ENCODE measurements around the gene SEMA4C. TPM values are rescaled to one million over a fixed set of nuclear protein-coding genes. Genes with fewer than 3 reads are reported as not detected.
"Not testable (repeated sequence)": the region's sequence is repeated elsewhere in the genome, so short reads cannot be mapped to it uniquely, and the experiment has no call there.

SEMA4C gene
- polyA plus RNA-seq, 1 donor (not counting 4 experiments of a cell fraction or from before 2014, with no cell fraction given): 7.5 TPM

DNA sequence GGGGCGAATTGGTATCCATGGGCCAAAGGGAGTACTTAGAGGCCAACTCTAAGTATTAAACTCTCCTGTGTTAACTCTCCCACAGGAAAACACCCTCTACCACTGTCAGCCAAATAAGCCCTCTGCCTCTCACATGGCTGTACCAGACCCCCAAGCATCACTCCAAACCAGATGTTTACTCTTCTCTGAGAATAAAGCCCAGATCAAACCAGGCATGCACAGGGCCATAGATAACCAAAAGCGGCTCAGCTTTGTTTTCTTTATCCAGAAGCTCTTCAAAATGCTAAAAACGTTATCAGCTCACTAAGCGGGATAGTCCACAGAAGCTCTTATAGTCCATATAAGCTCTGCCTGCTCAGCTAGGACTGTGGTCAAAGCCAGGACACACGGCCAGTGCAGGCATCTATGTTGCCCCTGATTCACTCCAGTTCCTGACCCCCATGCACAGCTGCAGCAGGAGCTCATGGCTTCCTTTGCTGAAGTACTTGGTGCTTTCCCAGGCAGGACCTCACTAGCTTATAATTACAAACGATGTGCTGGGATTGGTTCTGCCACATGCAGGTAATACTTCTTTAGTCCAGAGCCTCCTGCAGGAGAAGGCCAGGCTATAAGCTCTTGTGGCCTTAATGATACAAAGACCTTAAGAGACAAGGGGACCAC lies 21.0 kb upstream of the SEMA4C start:
- peaks cover 43% of the 10 kb centered on the region for H3K4me1 ChIP-seq (ENCODE audit: control insufficient read depth, extremely low read depth, insufficient read depth, low read length)
- no peak overlapping the region for H3K27ac ChIP-seq (ENCODE audit: control insufficient read depth, insufficient read depth, low read length)
- H2AFZ ChIP-seq (ENCODE audit: control insufficient read depth, low read length): no peak overlapping the region
- no peaks in the 10 kb centered on the region for H3K9me1 ChIP-seq (ENCODE audit: control insufficient read depth, extremely low read depth, insufficient read depth, low read length)
- dilution Hi-C loops (cut with MboI; ENCODE audit: extremely low pct_ligation_motif_present, low sequenced_read_pairs): no loop called here
- H3K4me3 ChIP-seq (ENCODE audit: control insufficient read depth in 2 of 3, extremely low read depth in 1 of 3, insufficient read depth in 2 of 3, low read depth in 1 of 3, low read length in 3 of 3): no peak overlapping the region
- H3K27me3 ChIP-seq (ENCODE audit: control insufficient read depth, extremely low read depth, insufficient read depth, low read length): no peaks in the 10 kb centered on the region
- no peaks in the 10 kb centered on the region for H3K9me3 ChIP-seq (ENCODE audit: control insufficient read depth, low read depth, low read length)
- no peak overlapping the region for H3K9ac ChIP-seq (ENCODE audit: control insufficient read depth, extremely low read depth, insufficient read depth, low read length)
- H3K36me3 ChIP-seq (ENCODE audit: control insufficient read depth in 2 of 2, extremely low read depth in 1 of 2, insufficient read depth in 2 of 2, low read length in 2 of 2): no peaks in the 10 kb centered on the region
- TF ChIP-seq EZH2 (IDR thresholded peaks at IDR 0.05; ENCODE audit: low read length): no peak
- TF ChIP-seq, protein P1, sequence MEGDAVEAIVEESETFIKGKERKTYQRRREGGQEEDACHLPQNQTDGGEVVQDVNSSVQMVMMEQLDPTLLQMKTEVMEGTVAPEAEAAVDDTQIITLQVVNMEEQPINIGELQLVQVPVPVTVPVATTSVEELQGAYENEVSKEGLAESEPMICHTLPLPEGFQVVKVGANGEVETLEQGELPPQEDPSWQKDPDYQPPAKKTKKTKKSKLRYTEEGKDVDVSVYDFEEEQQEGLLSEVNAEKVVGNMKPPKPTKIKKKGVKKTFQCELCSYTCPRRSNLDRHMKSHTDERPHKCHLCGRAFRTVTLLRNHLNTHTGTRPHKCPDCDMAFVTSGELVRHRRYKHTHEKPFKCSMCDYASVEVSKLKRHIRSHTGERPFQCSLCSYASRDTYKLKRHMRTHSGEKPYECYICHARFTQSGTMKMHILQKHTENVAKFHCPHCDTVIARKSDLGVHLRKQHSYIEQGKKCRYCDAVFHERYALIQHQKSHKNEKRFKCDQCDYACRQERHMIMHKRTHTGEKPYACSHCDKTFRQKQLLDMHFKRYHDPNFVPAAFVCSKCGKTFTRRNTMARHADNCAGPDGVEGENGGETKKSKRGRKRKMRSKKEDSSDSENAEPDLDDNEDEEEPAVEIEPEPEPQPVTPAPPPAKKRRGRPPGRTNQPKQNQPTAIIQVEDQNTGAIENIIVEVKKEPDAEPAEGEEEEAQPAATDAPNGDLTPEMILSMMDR (optimal IDR thresholded peaks at IDR 0.05 in 1 of 3, IDR thresholded peaks at IDR 0.05 in 1 of 3, conservative IDR thresholded peaks at IDR 0.05 in 1 of 3; ENCODE audit: extremely low read depth in 1 of 3, insufficient read depth in 2 of 3, low read length in 3 of 3): no peak
- DNase-seq (ENCODE audit: low read depth, low spot score) (no peak), FAIRE-seq (no peak)
- H3K4me2 ChIP-seq (ENCODE audit: control insufficient read depth, extremely low read depth, insufficient read depth, low read depth, low read length): no peak overlapping the region
- no peaks in the 10 kb centered on the region for H3K79me2 ChIP-seq (ENCODE audit: control insufficient read depth, insufficient read depth, low read length)
- H4K20me1 ChIP-seq (ENCODE audit: control insufficient read depth, extremely low read depth, insufficient read depth, low read length): no peaks in the 10 kb centered on the region

DNA sequence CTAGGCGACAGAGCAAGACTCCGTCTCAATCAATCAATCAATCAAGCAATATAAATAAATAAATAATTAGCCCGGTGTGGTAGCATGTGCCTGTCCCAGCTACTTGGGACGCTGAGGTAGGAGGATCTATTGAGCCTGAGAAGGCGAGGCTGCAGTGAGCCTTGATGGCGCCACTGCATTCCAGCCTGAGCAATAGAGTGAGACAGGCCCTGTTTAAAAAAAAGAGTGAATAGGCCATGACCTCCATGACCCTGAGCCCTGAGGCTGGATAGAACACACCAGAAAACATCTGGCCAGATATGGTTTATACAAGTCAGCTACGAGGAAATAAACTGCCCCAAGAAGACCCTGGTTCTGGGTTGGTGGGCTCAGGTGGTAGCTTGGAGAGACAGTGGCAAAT lies 20.4 kb upstream of the SEMA4C start:
- no peak for TF ChIP-seq EZH2 (IDR thresholded peaks at IDR 0.05; ENCODE audit: low read length)
- TF ChIP-seq, protein P1 (optimal IDR thresholded peaks at IDR 0.05 in 1 of 3, IDR thresholded peaks at IDR 0.05 in 1 of 3, conservative IDR thresholded peaks at IDR 0.05 in 1 of 3; ENCODE audit: extremely low read depth in 1 of 3, insufficient read depth in 2 of 3, low read length in 3 of 3): no peak
- Histone ChIP-seq H3K9me3 (ENCODE audit: control insufficient read depth, low read depth, low read length) (no peaks in the 10 kb centered on the region), H3K27ac (ENCODE audit: control insufficient read depth, insufficient read depth, low read length) (no peak overlapping the region), H3K9ac (ENCODE audit: control insufficient read depth, extremely low read depth, insufficient read depth, low read length) (no peak overlapping the region), H4K20me1 (ENCODE audit: control insufficient read depth, extremely low read depth, insufficient read depth, low read length) (no peaks in the 10 kb centered on the region), H3K27me3 (ENCODE audit: control insufficient read depth, extremely low read depth, insufficient read depth, low read length) (no peaks in the 10 kb centered on the region), H3K9me1 (ENCODE audit: control insufficient read depth, extremely low read depth, insufficient read depth, low read length) (no peaks in the 10 kb centered on the region), H3K4me2 (ENCODE audit: control insufficient read depth, extremely low read depth, insufficient read depth, low read depth, low read length) (no peak overlapping the region), H3K4me1 (ENCODE audit: control insufficient read depth, extremely low read depth, insufficient read depth, low read length) (peaks cover 37% of the 10 kb centered on the region), H3K79me2 (ENCODE audit: control insufficient read depth, insufficient read depth, low read length) (no peaks in the 10 kb centered on the region), H2AFZ (ENCODE audit: control insufficient read depth, low read length) (no peak overlapping the region), H3K36me3 (ENCODE audit: control insufficient read depth in 2 of 2, extremely low read depth in 1 of 2, insufficient read depth in 2 of 2, low read length in 2 of 2) (no peaks in the 10 kb centered on the region), H3K4me3 (ENCODE audit: control insufficient read depth in 2 of 3, extremely low read depth in 1 of 3, insufficient read depth in 2 of 3, low read depth in 1 of 3, low read length in 3 of 3) (no peak overlapping the region)
- FAIRE-seq (no peak), DNase-seq (ENCODE audit: low read depth, low spot score) (no peak)
- dilution Hi-C loops (cut with MboI; ENCODE audit: extremely low pct_ligation_motif_present, low sequenced_read_pairs): no loop called here

DNA sequence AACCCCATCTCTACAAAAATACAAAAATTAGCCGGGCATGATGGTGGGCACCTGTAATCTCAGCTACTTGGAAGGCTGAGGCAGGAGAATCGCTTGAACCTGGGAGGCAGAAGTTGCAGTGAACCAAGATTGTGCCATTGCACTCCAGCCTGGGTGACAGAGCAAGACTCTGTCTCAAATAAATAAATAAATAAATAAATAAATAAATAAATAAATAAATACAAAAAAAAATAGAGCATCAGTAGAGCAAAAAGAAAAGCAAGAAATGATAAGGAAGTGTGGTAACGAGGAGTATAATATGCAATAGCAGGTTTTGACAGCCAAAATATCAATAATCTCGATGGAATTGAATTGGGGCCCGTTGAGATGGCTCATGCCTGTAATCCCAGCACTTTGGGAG lies 19.6 kb upstream of the SEMA4C start:
- H3K27ac ChIP-seq (ENCODE audit: control insufficient read depth, insufficient read depth, low read length); dilution Hi-C loops (cut with MboI; ENCODE audit: extremely low pct_ligation_motif_present, low sequenced_read_pairs); H3K9ac ChIP-seq (ENCODE audit: control insufficient read depth, extremely low read depth, insufficient read depth, low read length); H3K27me3 ChIP-seq (ENCODE audit: control insufficient read depth, extremely low read depth, insufficient read depth, low read length); H2AFZ ChIP-seq (ENCODE audit: control insufficient read depth, low read length); H3K4me3 ChIP-seq (ENCODE audit: control insufficient read depth in 2 of 3, extremely low read depth in 1 of 3, insufficient read depth in 2 of 3, low read depth in 1 of 3, low read length in 3 of 3); H3K36me3 ChIP-seq (ENCODE audit: control insufficient read depth in 2 of 2, extremely low read depth in 1 of 2, insufficient read depth in 2 of 2, low read length in 2 of 2); FAIRE-seq; H3K79me2 ChIP-seq (ENCODE audit: control insufficient read depth, insufficient read depth, low read length); DNase-seq (ENCODE audit: low read depth, low spot score); H3K9me1 ChIP-seq (ENCODE audit: control insufficient read depth, extremely low read depth, insufficient read depth, low read length); H3K9me3 ChIP-seq (ENCODE audit: control insufficient read depth, low read depth, low read length); H3K4me2 ChIP-seq (ENCODE audit: control insufficient read depth, extremely low read depth, insufficient read depth, low read depth, low read length); H4K20me1 ChIP-seq (ENCODE audit: control insufficient read depth, extremely low read depth, insufficient read depth, low read length): not testable (repeated sequence)
- peaks cover 35% of the 10 kb centered on the region for H3K4me1 ChIP-seq (ENCODE audit: control insufficient read depth, extremely low read depth, insufficient read depth, low read length)
